NCI-H187 treated with DMSO at 0.1 percent for 48 hours (cell line): Measurements from ENCODE around the gene MACF1.

Source experiments
- DNase-seq: peaks from one replicate; lab custom pipeline; 2025; lab: John Stamatoyannopoulos, UW

MACF1 gene

DNA sequence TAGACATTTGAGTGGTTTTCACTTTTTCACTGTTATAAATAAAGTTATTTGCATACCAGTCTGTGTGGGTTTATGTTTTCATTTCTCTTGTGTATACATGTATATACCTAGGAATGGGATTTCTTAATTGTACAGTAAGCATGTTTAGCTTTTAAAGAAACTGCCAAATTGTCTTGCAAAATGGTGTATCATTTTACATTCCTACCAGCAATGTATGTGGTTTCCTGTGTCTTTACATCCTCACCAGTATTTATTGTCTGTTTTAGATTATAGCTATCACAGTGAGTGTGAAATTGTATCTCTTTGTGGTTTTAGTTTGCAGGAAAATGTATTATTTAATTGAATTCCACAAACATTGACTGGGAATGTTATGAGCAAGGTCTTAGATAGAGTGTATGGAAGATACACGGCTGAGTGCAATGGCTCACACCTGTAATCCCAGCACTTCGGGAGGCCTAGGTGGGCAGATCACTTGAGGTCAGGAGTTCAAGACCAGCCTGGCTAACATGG lies 57.3 kb downstream of the MACF1 start:
- no peak for DNase-seq

DNA sequence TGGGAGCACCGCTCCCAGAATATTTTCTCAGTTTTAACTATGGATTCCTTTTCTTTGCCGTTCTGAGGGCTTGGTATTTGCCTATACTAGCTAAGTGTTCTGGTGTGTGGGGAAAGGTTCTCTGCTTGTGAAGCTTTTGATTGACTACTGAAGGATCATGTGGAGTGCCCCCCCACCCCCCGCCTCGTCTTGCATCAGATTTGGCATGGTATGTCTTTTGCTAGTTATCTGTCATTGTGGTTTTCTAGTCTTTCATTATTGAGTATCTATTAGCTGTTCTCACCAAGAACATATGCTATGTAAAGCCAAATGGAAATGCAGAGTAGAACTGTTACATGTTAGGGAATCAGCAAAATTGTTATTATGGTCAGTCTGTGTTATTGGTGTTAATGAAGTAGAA lies 58.3 kb downstream of the MACF1 start:
- DNase-seq: no peak

DNA sequence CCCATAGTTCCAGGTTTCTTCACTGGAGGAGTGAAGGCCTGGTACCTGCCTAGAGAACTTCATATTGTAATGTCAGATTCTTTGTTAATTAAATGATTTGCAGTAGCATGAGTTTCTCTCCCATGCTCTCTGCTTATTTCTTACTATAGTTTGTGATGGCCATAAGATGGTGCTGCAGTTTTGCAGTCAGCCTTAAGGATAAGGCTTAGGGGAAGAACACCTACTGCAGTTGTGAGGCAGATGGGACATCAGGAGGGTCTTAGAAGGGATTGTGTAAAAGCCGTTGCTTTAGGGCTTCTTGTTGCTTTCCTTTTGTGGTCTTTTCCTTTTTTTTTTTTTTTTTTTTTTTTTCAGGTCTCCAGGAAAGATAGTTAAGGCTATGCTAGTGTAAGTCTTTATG lies 61.8 kb downstream of the MACF1 start:
- no peak for DNase-seq

DNA sequence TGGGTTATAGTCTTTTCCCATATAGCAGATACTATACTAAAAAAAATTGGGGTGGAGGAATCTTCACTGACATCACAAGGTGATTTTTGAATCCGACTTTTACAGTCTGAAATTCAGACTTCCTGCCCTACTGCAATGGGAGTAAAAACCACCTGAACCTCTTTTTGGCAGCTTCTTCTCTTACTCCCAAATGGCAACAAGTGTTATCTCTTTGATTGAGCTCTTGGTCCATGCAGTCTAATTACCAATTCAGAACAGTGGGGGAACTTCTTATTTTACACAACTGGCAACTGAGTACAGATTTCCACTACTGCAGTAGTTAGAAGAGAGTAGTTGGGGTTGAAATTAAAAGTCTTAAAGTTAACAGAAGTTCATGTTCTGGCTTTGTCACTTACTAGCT lies 62.3 kb downstream of the MACF1 start:
- DNase-seq: no peak

DNA sequence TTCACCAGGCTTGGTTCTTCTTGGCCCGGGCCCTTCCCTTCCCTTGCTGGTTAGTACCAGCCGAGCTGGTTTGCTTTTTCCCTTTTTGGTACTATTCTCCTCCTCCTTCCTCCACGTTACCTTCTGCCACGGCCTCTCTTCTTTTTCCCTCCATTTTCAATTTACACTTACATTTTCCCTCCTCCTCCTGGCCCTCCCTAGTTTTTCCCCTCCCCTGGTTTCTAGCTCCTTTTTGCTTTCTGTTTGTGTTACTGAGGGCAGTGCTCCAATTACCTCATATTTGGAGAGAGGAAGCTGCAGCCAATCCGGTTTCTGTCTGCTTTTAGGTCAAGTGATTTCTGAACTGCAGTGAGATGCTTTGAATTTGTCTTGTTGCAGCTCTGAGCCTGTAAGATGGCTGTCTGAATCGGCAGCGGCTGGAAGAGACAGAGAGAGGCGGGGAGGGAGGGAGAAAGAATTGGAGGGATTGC lies 63.7 kb downstream of the MACF1 start:
- peak; percentile 70 for DNase-seq

DNA sequence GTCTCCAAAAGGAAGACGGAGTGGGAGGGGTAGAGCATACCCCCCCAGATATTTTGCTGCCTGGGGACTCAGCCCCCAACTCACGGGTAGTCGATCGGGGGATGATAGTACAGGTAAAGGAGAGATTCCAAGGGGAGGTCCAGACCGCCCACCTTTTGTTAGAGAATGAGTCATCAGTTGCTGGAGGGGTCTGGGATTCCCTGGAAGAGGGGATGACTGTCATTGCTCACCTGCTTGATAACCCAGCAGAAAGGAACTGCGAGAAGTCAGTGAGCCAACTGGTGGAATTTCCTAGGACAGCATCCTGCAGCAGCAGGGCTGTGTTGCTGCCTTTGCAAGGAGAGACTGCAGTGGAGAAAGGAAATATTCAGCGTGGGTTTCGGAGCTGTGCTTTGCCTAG lies 64.4 kb downstream of the MACF1 start:
- no peak for DNase-seq

DNA sequence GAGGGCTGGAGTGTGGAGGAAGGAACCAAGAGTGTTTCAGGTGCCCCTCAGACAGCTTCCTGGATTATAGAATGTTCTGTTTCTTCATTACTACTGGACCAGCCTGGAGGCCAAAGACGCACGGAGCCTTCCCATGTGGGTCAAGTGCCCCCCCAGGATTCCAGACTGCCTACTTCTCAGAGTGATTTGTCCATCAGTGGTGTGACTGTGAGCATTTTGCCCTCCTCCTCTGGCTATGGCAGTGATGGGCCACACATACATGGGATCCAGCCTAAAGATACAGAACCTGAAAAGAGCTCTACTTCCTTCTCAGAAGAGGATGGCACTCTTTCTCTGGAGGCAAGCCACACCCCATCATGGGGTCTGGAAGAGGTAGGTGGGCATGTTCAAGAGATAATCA lies 64.9 kb downstream of the MACF1 start:
- DNase-seq: no peak

DNA sequence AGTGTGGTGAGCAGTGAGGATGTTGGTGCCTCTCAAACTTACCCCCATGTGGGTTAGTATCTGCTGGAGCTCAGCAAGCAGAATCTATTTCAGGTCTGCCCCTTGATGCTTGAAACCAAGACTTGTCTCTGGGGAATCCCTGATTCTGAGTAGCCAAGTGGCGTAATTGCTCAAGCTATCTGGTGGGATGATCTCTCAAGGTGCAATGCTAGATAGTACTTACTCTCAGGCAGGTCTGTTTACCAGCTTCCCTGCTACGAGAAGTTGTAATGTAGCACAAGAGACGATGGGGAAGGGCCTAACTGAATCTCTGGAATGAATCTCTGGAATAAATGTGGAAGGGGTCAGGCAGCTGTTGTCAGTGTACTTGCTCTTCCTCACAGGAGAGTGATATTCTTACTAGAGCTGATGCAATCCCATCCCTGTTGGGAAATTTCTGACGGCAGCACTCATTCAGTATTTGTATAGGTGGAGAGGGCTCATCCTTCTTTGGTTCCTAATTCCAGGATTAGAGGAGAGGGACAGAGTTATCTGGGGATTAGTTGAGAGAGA lies 65.4 kb downstream of the MACF1 start:
- DNase-seq: peak; percentile 64

DNA sequence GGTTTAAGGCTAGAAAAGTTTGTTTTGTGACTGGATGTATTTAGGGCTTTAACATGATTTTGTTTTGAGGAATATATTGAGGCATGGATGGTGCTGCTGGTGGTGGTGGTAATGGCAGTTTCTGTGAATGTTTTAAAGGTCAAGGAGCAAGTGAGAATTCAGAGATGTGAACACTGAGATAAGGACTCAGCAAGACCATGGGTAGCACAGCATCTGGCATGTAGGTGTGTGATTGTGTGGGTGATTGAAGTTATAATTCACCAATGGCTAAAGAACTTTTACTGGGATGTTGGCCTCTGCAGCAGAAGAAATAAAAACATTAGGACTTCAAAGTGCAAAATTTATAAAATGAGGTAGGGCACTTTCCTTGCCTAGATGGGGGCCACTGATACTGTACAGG lies 65.9 kb downstream of the MACF1 start:
- DNase-seq: no peak

DNA sequence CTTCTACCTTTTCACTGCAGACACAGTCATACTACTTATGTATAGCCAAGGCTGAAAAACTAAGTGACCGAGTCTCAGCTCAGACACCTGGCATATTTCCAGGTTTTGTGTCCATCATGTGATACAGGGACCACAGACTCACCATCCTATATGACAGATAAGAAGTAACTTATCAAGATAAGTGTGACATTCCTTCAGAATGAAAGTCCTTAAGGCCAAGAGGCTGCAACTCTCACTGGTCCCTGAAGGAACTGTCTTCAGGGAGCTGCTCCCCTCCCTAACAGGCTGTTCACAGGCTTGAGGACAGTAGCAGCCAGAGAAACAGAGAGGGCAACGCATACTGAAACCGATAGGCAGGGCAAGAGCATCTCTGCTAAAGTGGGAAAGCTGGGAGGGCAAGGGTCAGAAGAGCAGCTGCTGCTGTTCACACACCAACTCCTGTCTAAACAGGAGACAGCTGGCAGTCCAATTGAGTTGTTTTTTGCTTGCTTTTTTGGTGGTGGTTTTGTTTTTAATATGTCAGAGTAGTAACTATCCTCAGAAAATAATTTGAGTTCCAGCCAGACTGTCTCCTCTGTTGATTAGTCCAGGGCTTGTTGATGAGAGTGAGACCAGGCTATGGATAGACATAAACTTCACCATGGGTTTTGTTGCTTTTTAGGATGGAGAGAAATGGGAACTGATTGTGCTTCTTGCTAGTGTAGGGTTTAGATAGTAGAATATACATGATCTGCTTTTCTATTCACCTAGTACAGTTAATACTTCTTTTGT lies 67.7 kb downstream of the MACF1 start:
- peak; percentile 18 for DNase-seq

DNA sequence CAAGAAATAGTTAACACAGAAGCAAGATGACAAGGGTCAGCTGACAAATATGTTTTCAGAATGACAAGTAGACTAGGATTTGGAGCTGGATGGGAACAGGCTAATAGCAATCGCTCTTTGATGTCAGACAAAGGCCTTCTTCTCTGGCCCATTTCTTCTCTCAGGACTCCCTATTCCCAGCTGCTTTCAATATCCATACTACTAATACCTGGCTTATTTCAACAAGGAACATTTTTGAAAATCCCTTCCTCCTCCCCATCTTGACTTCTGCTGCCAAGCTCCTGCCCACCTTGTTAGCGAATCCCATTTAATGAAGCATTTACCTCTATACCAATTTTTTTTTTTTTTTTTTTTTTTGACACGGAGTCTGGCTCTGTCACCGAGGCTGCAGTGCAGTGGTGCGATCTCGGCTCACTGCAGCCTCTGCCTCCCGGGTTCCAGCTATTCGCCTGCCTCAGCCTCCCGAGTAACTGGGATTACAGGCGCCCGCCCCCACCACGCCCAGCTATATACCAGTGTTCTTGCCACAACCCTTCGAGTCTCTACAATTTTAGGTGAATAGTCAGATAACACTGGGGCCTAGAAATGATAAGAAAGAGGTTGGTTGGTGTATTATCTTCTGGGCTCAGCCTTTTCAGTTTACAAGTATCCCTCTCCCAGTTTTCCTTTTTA lies 68.4 kb downstream of the MACF1 start:
- no peak for DNase-seq

DNA sequence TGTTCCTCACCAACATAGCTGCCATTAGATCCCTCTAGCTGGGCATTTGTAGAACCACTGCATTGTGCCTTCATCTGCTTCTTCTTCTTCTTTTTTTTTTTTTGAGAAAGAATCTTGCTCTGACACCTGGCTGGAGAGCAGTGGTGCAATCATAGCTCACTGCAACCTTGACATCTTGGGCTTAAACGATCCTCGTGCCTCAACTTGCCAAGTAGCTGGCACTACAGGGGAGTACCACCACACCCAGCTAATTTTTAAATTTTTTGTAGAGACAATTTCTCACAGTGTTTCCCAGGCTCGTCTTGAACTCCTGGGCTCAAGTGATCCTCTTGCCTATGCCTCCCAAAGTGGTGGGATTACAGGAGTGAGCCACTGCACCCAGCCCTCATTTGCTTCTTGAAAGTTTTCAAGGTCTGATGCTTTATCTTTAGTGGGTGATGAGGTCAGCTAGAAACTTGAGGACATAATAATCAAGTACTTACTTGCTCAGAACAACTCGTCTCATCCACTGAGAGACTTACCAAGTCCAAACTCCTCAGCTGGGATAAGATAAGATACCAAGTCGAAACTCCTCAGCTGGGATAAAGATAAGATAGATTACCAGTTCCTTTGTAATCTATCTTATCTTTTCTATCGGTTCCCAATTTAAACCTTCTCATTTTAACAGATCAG lies 71.5 kb downstream of the MACF1 start:
- no peak for DNase-seq

DNA sequence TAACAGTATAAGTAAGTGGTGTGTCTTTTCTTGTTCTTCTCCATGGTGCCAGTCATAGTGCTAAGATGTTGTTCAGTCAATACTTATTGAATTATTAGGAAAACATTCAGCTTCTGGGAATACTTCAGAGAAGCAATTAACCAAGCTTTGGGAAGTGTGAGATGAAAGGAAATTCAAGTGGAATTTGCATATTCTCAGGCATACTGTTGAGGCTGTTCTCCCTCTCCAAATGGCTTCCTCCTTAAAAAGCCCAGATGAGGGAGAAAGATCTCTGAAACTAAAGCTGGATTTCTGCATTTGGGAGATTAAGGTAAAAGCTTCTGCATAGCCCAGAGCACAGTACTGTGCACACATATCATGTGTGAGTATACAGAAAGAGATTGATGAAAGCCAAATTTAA lies 73.4 kb downstream of the MACF1 start:
- DNase-seq: no peak

DNA sequence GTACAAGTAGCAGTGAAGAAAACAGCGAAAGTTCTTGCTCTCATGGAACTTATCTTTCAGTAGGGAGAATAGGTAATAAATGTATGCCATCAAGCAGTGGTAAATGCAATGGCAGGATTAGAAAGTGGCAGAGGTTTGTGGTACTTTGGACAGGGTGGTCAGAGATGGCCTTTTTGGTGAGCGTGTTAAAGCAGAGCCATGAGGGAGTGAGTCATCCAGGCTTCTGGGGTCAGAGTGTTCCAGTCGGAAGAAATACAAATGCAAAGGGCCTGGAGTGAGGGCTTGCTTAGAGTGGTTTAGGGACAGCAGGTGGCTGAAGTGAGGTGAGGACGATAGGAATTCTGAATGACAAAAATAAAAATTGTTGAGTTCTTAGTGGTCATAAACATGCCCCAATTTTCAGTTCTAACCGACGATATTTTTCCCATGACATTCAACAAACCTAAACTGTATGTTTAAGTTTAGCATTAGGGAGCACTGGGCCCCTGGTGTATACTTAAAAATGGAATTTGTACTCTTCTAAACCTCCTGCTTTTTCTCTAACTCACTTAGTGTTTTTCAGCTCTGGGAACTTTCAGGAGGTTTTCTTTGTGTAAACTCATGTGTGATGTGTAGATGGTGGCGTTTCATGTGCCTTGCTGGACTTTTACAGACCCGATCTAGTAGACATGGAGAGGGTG lies 78.2 kb downstream of the MACF1 start:
- DNase-seq: no peak

DNA sequence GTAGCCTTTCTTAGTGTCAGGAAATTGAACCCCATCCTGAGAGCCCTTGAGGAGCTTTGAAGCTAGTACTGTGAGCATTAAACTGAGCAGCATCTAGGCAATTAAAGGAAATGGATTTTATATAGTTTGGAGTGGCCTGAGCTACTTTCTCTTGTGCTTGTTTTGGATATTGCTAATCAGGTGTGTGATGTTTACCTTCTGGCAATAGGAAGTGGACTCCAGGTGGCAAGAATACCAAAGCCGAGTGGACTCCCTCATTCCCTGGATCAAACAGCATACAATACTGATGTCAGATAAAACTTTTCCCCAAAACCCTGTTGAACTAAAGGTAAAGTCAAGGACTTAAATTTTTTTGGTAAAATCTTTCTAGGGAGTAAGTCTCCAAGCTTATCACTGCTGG lies 79.4 kb downstream of the MACF1 start:
- no peak for DNase-seq

DNA sequence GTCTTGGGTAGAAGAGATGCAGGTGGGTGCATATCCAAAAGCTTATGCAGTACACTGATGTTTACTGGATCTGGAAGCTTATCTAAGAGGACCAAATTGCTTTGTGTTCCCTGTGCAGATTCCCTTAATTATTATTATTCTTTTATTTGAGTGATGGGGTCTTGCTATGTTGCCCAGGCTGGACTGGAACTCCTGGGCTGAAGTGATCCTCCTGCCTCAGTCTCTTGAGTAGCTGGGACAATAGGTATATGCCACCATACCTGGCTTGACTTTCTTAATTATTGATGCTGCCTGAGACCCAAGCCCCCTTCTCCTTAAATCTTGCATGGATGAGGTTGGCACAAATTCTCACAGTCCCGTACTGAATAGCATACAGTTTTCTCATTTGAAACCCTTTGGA lies 83.0 kb downstream of the MACF1 start:
- DNase-seq: no peak

DNA sequence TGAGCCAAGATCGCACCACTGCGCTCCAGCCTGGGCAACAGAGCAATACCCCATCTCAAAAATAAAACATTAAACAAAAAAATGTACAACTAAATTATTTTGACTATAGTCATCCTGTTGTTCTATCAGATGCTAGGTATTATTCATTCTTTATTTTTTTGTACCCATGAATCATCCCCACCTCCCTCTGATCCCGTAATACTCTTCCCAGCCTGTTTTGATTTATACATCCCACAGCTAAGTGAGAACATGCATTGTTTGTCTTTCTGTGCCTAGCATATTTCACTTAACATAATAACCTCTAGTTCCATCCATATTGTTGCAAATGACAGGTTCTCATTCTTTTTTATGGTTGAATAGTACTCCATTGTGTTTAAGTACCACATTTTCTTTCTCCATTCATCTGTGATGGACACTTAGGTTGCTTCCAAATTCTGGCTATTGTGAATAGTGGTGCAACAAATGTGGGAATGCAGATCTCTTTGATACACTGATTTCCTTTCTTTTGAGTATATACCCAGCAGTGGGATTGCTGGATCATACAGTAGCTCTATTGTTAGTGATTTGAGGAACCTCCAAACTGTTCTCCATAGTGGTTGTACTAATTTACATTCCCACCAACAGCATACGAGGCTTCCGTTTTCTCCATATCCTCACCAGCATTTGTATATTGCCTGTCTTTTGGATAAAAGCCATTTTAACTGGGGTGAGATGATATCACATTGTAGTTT lies 84.4 kb downstream of the MACF1 start:
- no peak for DNase-seq

DNA sequence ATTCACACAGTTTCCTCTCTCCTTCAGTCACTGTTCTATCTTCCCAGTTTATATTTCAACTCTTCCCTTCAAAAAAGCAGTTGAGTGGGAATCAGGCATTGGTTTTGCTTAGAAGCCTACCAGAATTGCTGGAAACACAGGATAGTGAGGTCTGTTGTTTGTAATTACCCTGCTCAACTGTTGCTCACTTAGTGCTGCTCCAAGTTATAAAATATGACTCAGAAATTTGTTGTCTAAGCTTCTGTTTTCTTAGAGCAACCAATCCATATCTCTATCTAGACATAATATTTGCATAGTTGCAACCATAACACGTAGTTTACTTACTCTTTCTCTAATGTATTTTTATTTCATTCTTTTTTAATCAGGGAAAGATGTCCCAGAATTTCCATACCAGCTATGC lies 87.9 kb downstream of the MACF1 start:
- DNase-seq: no peak

DNA sequence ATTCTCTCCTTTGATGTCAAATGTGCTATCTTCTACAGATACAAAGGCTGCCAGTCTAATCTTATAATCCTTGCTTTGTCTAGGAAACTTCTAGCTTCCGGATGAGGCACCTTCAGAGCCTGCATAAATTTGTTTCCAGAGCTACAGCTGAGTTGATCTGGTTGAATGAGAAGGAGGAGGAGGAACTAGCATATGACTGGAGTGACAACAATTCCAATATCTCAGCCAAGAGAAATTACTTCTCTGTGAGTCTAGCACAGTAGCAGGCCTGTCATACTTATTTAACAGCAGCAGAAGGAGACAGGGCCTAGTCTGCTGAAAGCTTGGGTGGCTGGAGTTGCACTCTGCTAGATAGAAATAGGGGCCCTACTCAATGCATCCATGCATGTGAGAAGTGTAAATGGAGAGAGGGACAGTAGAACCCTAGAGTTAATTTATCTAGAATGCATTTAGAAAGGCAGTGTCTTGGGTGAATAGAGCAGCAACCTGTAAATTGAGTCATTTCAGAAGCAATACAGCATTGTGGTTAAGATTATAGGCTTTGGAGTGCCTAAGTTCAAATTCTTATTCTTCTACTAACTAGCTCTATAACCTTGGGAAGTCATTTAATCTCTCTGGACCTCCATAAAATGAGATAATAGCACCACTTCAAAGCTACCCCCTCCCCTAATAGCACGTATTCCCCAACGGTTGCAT lies 89.0 kb downstream of the MACF1 start:
- no peak for DNase-seq

DNA sequence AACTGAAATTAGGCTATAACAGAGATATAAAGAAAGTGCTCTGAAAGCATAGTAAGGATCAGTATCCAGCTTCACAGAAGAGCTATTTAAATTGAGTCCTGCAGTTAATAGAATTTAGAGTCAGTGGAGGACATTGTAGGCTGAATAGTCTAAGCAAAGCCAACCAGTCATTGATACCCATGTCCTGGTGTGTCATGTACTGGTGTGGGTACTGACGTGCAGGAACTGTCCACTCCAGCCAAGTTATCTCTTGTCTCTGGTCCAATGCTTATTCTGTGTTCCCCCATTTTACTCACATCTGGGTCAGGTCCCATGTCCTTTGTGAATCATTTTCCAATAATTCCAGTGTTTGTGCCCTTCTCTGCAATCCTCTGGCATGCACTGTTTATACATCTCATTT lies 90.0 kb downstream of the MACF1 start:
- no peak for DNase-seq

DNA sequence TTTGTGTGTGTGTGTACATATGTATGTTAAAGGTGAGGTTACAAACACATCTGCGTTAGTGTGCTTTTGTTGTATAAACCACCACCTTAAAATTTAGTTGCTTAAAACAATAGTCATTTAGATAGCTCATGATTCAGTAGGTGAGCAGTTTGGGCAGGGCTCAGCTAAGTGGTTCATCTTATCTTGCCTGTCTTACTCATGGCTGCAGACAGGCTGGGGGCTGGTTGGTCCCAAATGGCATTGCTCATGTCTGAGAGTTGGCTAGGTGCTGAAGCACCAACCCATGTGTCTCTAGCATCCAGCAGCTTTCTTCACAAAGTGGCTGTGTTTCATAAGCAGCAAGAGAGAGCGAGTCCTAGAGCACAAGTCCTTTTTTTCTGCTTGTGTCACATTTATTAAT lies 91.4 kb downstream of the MACF1 start:
- DNase-seq: no peak
